ENCODE data around the gene BCL7B. TPM values are rescaled to one million over a fixed set of nuclear protein-coding genes. Genes with fewer than 3 reads are reported as not detected.
"Not testable (repeated sequence)": the region's sequence is repeated elsewhere in the genome, so short reads cannot be mapped to it uniquely, and the experiment has no call there.

BCL7B gene
- total RNA-seq, 1 experiment from 2014 or later, result 41.0 TPM

GRCh38 chr7:73557108-73557396 lies 438 bp downstream of the BCL7B start:
- no peaks in the 10 kb centered on the region for H3F3A ChIP-seq (ENCODE audit: low read length, unreplicated experiment)
- POLR2A ChIA-PET (ENCODE audit: unreplicated experiment), result interaction anchor here (0.6 to 0.7 kb wide), 2 partner anchors 11 to 233 kb away, joined by 4 read pairs; no protein-coding TSS in a partner anchor
- H4K20me1 ChIP-seq (ENCODE audit: low read length), result peaks cover 21% of the 10 kb centered on the region; the same call in 1 of the 2 replicates
- peak overlapping the region; percentile 95 for H3K27ac ChIP-seq (ENCODE audit: low read length)
- CTCF ChIA-PET, result no interaction called here
- peak; percentile 90 for ATAC-seq
- H2AFZ ChIP-seq (ENCODE audit: low read length), result peak overlapping the region; percentile 87
- peak overlapping the region; percentile 81 for H3K4me3 ChIP-seq (ENCODE audit: low read length)
- peaks cover 7% of the 10 kb centered on the region for H3K36me3 ChIP-seq (ENCODE audit: low read depth, low read length)
- H3K4me2 ChIP-seq (ENCODE audit: low read length), result peak overlapping the region; percentile 95
- TF ChIP-seq EZH2phosphoT487 (IDR thresholded peaks at IDR 0.05; ENCODE audit: borderline replicate concordance, low read length) (no peak), EZH2 (IDR thresholded peaks at IDR 0.05; ENCODE audit: low read length, unreplicated experiment) (no peak), CTCF (conservative IDR thresholded peaks at IDR 0.05; ENCODE audit: low read depth, low read length) (no peak)
- H3K27me3 ChIP-seq (ENCODE audit: low read length), result no peaks in the 10 kb centered on the region
- H3K4me1 ChIP-seq (ENCODE audit: insufficient read depth, low read length), result peaks cover 18% of the 10 kb centered on the region
- H3K9me2 ChIP-seq (replicated peaks; ENCODE audit: low read length), result no peaks in the 10 kb centered on the region
- no peaks in the 10 kb centered on the region for H3K9me3 ChIP-seq (ENCODE audit: low read length)
- peak; percentile 94 for DNase-seq
- no TSS peak for BruUV-seq (replicated peaks)
- H3K79me2 ChIP-seq (ENCODE audit: low read length), result peaks cover 48% of the 10 kb centered on the region
- H3K9ac ChIP-seq (ENCODE audit: low read length), result peak overlapping the region; percentile 99
- intact Hi-C loops (cut with micrococcal nuclease), result loop anchor here (1.0 to 2.0 kb wide), 2 partner anchors 21 to 34 kb away; partner anchors contain the start of genes BAZ1B and TBL2

- TF ChIP-seq EZH2 (IDR thresholded peaks at IDR 0.05; ENCODE audit: low read length, unreplicated experiment), result no peak
- peak overlapping the region; percentile 81 for H3K4me3 ChIP-seq (ENCODE audit: low read length)
- intact Hi-C loops (cut with micrococcal nuclease), result loop anchor here (1.0 to 2.0 kb wide), 2 partner anchors 22 to 34 kb away; partner anchors contain the start of genes BAZ1B and TBL2
- H2AFZ ChIP-seq (ENCODE audit: low read length), result no peak overlapping the region
- no peaks in the 10 kb centered on the region for H3K9me2 ChIP-seq (replicated peaks; ENCODE audit: low read length)
- peaks cover 50% of the 10 kb centered on the region for H3K79me2 ChIP-seq (ENCODE audit: low read length)
- DNase-seq (no peak), ATAC-seq (no peak)
- peaks cover 18% of the 10 kb centered on the region for H3K4me1 ChIP-seq (ENCODE audit: insufficient read depth, low read length)
- TSS peak; percentile 62 for BruUV-seq (replicated peaks)
- H3K27ac ChIP-seq (ENCODE audit: low read length), result no peak overlapping the region; the same call in 1 of the 2 replicates
- H3F3A ChIP-seq (ENCODE audit: low read length, unreplicated experiment), result no peaks in the 10 kb centered on the region
- ChIA-PET POLR2A (ENCODE audit: unreplicated experiment) (interaction anchor here (0.5 to 0.7 kb wide), 3 partner anchors 10 to 232 kb away, joined by 4 to 8 read pairs (median 4); partner anchors contain the start of gene TBL2), CTCF (no interaction called here)
- H3K36me3 ChIP-seq (ENCODE audit: low read depth, low read length), result peaks cover 9% of the 10 kb centered on the region
- H3K9ac ChIP-seq (ENCODE audit: low read length), result peak overlapping the region; percentile 99
- peak overlapping the region; percentile 95 for H3K4me2 ChIP-seq (ENCODE audit: low read length)
- H3K27me3 ChIP-seq (ENCODE audit: low read length), result no peaks in the 10 kb centered on the region
- H4K20me1 ChIP-seq (ENCODE audit: low read length), result peaks cover 21% of the 10 kb centered on the region; the same call in 1 of the 2 replicates
- no peaks in the 10 kb centered on the region for H3K9me3 ChIP-seq (ENCODE audit: low read length)
These were observed 1.0 kb downstream of the BCL7B start for GRCh38 chr7:73556208-73557107.

- peaks cover 18% of the 10 kb centered on the region for H3K4me1 ChIP-seq (ENCODE audit: insufficient read depth, low read length)
- ATAC-seq (no peak), DNase-seq (no peak)
- peak overlapping the region; percentile 99; the same call in 1 of the 2 replicates for H3K9ac ChIP-seq (ENCODE audit: low read length)
- H3K27ac ChIP-seq (ENCODE audit: low read length), result no peak overlapping the region
- no peak overlapping the region for H2AFZ ChIP-seq (ENCODE audit: low read length)
- intact Hi-C loops (cut with micrococcal nuclease), result no loop called here
- peak overlapping the region; percentile 81 for H3K4me3 ChIP-seq (ENCODE audit: low read length)
- H3K27me3 ChIP-seq (ENCODE audit: low read length), result no peaks in the 10 kb centered on the region
- no peaks in the 10 kb centered on the region for H3F3A ChIP-seq (ENCODE audit: low read length, unreplicated experiment)
- no peaks in the 10 kb centered on the region for H3K9me2 ChIP-seq (replicated peaks; ENCODE audit: low read length)
- peaks cover 21% of the 10 kb centered on the region; the same call in 1 of the 2 replicates for H4K20me1 ChIP-seq (ENCODE audit: low read length)
- BruUV-seq (replicated peaks), result no TSS peak
- peaks cover 57% of the 10 kb centered on the region for H3K79me2 ChIP-seq (ENCODE audit: low read length)
- H3K36me3 ChIP-seq (ENCODE audit: low read depth, low read length), result peaks cover 14% of the 10 kb centered on the region
- TF ChIP-seq EZH2 (IDR thresholded peaks at IDR 0.05; ENCODE audit: low read length, unreplicated experiment), result no peak
- no peak for TF ChIP-seq EZH2phosphoT487 (IDR thresholded peaks at IDR 0.05; ENCODE audit: borderline replicate concordance, low read length)
- TF ChIP-seq CTCF (conservative IDR thresholded peaks at IDR 0.05; ENCODE audit: low read depth, low read length), result no peak
- peak overlapping the region; percentile 95 for H3K4me2 ChIP-seq (ENCODE audit: low read length)
- H3K9me3 ChIP-seq (ENCODE audit: low read length), result no peaks in the 10 kb centered on the region
- ChIA-PET CTCF (no interaction called here), POLR2A (ENCODE audit: unreplicated experiment) (no interaction called here)
These were observed 2.0 kb downstream of the BCL7B start for GRCh38 chr7:73555411-73555982.

- H3K4me3 ChIP-seq (ENCODE audit: low read length); CTCF ChIA-PET; POLR2A ChIA-PET (ENCODE audit: unreplicated experiment): not testable (repeated sequence)
These were observed 7.4 kb downstream of the BCL7B start for GRCh38 chr7:73550093-73550492.

More at GRCh38 chr7:73550093-73550492, 7.4 kb downstream of the BCL7B start:
- H3K27me3 ChIP-seq (ENCODE audit: low read length); H3F3A ChIP-seq (ENCODE audit: low read length, unreplicated experiment); H3K4me1 ChIP-seq (ENCODE audit: insufficient read depth, low read length); H2AFZ ChIP-seq (ENCODE audit: low read length); H3K9ac ChIP-seq (ENCODE audit: low read length); H3K9me3 ChIP-seq (ENCODE audit: low read length); H3K27ac ChIP-seq (ENCODE audit: low read length); H3K9me2 ChIP-seq (replicated peaks; ENCODE audit: low read length); H4K20me1 ChIP-seq (ENCODE audit: low read length); ATAC-seq; BruUV-seq (replicated peaks); DNase-seq; H3K4me2 ChIP-seq (ENCODE audit: low read length); intact Hi-C loops (cut with micrococcal nuclease): not testable (repeated sequence)
- H3K36me3 ChIP-seq (ENCODE audit: low read depth, low read length), result peaks cover 25% of the 10 kb centered on the region
- H3K79me2 ChIP-seq (ENCODE audit: low read length), result peaks cover 80% of the 10 kb centered on the region

All from PC-3 (cell line).